DMS53 treated with DMSO at 0.1 percent for 48 hours (cell line): Measurements from ENCODE around the gene GZF1.

Source experiments
- DNase-seq: peaks from one replicate; lab custom pipeline; 2025; ENCODE audit not compliant: unreplicated experiment; lab: John Stamatoyannopoulos, UW

GZF1 gene

GRCh38 chr20:23361476-23362391 lies at the start of gene GZF1:
TSS of gene GZF1 (plus strand) at chr20:23362182. CDS start at chr20:23364384, 2,202 bp downstream.
- DNase-seq, result peak; percentile 96

GRCh38 chr20:23313271-23313670 lies 48.7 kb upstream of the GZF1 start:
- no peak for DNase-seq

GRCh38 chr20:23314699-23315098 lies 47.3 kb upstream of the GZF1 start:
- DNase-seq, result no peak

GRCh38 chr20:23315099-23315498 lies 46.9 kb upstream of the GZF1 start:
- DNase-seq, result no peak

GRCh38 chr20:23316626-23317025 lies 45.4 kb upstream of the GZF1 start:
- no peak for DNase-seq

GRCh38 chr20:23317081-23317480 lies 44.9 kb upstream of the GZF1 start:
- DNase-seq, result no peak

GRCh38 chr20:23318347-23318746 lies 43.6 kb upstream of the GZF1 start:
- no peak for DNase-seq

- peak; percentile 1 for DNase-seq
Observed at GRCh38 chr20:23320317-23320716, 41.7 kb upstream of the GZF1 start.

GRCh38 chr20:23325107-23325506 lies 36.9 kb upstream of the GZF1 start:
- DNase-seq, result no peak

- no peak for DNase-seq
Observed at GRCh38 chr20:23326774-23327173, 35.2 kb upstream of the GZF1 start.

- no peak for DNase-seq
Observed at GRCh38 chr20:23327617-23328333, 34.2 kb upstream of the GZF1 start.

GRCh38 chr20:23331450-23332350 lies 30.3 kb upstream of the GZF1 start:
- DNase-seq, result no peak

GRCh38 chr20:23332467-23332866 lies 29.5 kb upstream of the GZF1 start:
- DNase-seq, result no peak

- DNase-seq, result no peak
Observed at GRCh38 chr20:23334111-23334510, 27.9 kb upstream of the GZF1 start.

GRCh38 chr20:23335521-23335920 lies 26.5 kb upstream of the GZF1 start:
- no peak for DNase-seq

GRCh38 chr20:23336476-23336875 lies 25.5 kb upstream of the GZF1 start:
- no peak for DNase-seq

- no peak for DNase-seq
Observed at GRCh38 chr20:23337312-23337711, 24.7 kb upstream of the GZF1 start.

- no peak for DNase-seq
Observed at GRCh38 chr20:23339986-23340385, 22.0 kb upstream of the GZF1 start.

GRCh38 chr20:23340524-23340923 lies 21.5 kb upstream of the GZF1 start:
- DNase-seq, result peak; percentile 17

GRCh38 chr20:23341073-23341472 lies 20.9 kb upstream of the GZF1 start:
- DNase-seq, result no peak

- DNase-seq, result no peak
Observed at GRCh38 chr20:23343590-23343989, 18.4 kb upstream of the GZF1 start.
